Erythroblast (primary cell): Measurements from ENCODE around the gene ADARB2.

Experiments
- GATA1 ChIP-seq: IDR thresholded peaks from 2 replicates; pipeline ENCODE4 v1.6.1; 2011; ENCODE audit warnings: low read depth, mild to moderate bottlenecking, control low read depth, low read length, moderate library complexity
- POLR2A ChIP-seq: IDR thresholded peaks from 2 replicates; pipeline ENCODE4 v1.6.1; 2011; ENCODE audit warnings: mild to moderate bottlenecking, low read length

DNA sequence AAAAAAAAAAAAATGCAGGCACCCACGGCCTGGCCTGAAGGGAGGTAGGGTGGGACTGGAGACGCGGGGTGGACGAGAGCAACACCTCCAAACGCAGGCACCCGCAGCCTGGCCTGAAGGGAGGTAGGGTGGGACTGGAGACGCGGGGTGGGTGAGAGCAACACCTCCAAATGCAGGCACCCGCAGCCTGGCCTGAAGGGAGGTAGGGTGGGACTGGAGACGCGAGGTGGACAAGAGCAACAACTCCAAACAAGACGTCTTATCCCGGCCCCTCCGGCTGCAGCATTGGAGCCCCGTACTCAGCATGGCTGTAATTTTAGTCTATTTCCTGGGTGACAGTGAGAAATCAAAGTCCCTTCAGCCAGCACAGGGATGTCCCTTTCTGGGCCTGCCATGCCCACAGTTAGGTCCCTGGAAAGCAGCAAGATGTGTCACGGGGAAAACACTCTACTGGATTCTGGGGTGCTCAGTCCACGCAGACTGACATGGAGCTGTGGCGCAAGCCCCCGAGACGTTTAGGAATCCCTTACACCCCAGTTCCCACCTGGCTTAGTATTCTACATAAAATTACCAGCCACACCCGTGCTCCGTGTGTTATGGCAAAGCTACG lies 561.3 kb downstream of the ADARB2 start:
- TF ChIP-seq POLR2A (no peak), GATA1 (no peak)
